HG03575 (cell line): ENCODE results near the gene ST3GAL5.

Experiments used
- ATAC-seq: cut with Tn5 transposase; IDR thresholded peaks from one replicate; pipeline ENCODE4 v1.9.1; 2021; ENCODE audit not compliant: unreplicated experiment, insufficient number of reproducible peaks, low FRiP score; ENCODE audit errors: extremely low read depth

ST3GAL5 gene

GRCh38 chr2:85819811-85820510 lies 68.8 kb downstream of the ST3GAL5 start:
- no peak for ATAC-seq

- ATAC-seq: no peak
Observed at GRCh38 chr2:85814802-85815550, 73.8 kb downstream of the ST3GAL5 start.

GRCh38 chr2:85813982-85814801 lies 74.6 kb downstream of the ST3GAL5 start:
- ATAC-seq: no peak

- no peak for ATAC-seq
Observed at GRCh38 chr2:85813211-85813981, 75.4 kb downstream of the ST3GAL5 start.

GRCh38 chr2:85812094-85812735 lies 76.6 kb downstream of the ST3GAL5 start:
- no peak for ATAC-seq

GRCh38 chr2:85811180-85812093 lies 77.4 kb downstream of the ST3GAL5 start:
- no peak for ATAC-seq

- no peak for ATAC-seq
Observed at GRCh38 chr2:85810371-85811179, 78.2 kb downstream of the ST3GAL5 start.

- ATAC-seq: no peak
Observed at GRCh38 chr2:85807756-85808155, 81.0 kb downstream of the ST3GAL5 start.

- no peak for ATAC-seq
Observed at GRCh38 chr2:85806358-85807118, 82.3 kb downstream of the ST3GAL5 start.

- no peak for ATAC-seq
Observed at GRCh38 chr2:85804583-85804982, 84.2 kb downstream of the ST3GAL5 start.

GRCh38 chr2:85803704-85804425 lies 84.9 kb downstream of the ST3GAL5 start:
- no peak for ATAC-seq

GRCh38 chr2:85802354-85803103 lies 86.3 kb downstream of the ST3GAL5 start:
- ATAC-seq: no peak

- no peak for ATAC-seq
Observed at GRCh38 chr2:85801871-85802270, 86.9 kb downstream of the ST3GAL5 start.

GRCh38 chr2:85800586-85800985 lies 88.2 kb downstream of the ST3GAL5 start:
- ATAC-seq: no peak
